ENCODE results near the gene PTPRT. TPM values are rescaled to one million over a fixed set of nuclear protein-coding genes. Genes with fewer than 3 reads are reported as not detected.

PTPRT gene
- total RNA-seq, 4 donors from 2014 or later, result 0.04 TPM; not detected in 3

DNA sequence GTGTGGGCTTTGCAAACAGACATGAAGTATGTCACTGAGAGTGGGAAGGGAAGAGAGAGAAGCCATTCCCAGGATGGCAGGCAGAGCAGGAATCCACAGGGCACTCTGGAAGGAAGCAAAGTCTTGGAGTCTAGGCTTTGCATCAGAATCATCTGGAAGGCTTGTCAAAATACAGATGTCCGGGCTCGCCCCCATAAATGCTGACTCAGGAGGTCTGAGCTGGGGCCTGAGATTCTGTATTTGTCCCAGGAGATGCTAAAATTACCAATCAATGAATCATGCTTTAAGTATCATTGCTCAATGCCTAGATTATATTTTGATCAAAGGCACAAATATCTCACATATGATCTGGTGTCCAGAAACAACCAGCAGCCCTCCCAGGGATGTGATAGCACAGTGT lies 46.3 kb upstream of the PTPRT start:
- H3K9me3 ChIP-seq, result peaks cover 0 to 11% (median 0%) of the 10 kb centered on the region in 3 donors
- H3K27ac ChIP-seq, result no peak overlapping the region
- TF ChIP-seq, protein P1, sequence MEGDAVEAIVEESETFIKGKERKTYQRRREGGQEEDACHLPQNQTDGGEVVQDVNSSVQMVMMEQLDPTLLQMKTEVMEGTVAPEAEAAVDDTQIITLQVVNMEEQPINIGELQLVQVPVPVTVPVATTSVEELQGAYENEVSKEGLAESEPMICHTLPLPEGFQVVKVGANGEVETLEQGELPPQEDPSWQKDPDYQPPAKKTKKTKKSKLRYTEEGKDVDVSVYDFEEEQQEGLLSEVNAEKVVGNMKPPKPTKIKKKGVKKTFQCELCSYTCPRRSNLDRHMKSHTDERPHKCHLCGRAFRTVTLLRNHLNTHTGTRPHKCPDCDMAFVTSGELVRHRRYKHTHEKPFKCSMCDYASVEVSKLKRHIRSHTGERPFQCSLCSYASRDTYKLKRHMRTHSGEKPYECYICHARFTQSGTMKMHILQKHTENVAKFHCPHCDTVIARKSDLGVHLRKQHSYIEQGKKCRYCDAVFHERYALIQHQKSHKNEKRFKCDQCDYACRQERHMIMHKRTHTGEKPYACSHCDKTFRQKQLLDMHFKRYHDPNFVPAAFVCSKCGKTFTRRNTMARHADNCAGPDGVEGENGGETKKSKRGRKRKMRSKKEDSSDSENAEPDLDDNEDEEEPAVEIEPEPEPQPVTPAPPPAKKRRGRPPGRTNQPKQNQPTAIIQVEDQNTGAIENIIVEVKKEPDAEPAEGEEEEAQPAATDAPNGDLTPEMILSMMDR (IDR thresholded peaks at IDR 0.05), result no peak
- no peak for TF ChIP-seq EP300 (IDR thresholded peaks at IDR 0.05)
- TF ChIP-seq POLR2A (IDR thresholded peaks at IDR 0.05), result no peak
- TF ChIP-seq POLR2AphosphoS5 (IDR thresholded peaks at IDR 0.05), result no peak
- no peak for ATAC-seq
- no peak overlapping the region for H3K4me3 ChIP-seq
- no peaks in the 10 kb centered on the region for H3K36me3 ChIP-seq
- no peaks in the 10 kb centered on the region for H3K4me1 ChIP-seq
- 50 to 83% methylated on average over 1 to 2 of the region's 2 CpGs for WGBS, 2 donors (ENCODE audit: low coverage in 1 of 2)
- H3K27me3 ChIP-seq, result peaks cover 46% of the 10 kb centered on the region

DNA sequence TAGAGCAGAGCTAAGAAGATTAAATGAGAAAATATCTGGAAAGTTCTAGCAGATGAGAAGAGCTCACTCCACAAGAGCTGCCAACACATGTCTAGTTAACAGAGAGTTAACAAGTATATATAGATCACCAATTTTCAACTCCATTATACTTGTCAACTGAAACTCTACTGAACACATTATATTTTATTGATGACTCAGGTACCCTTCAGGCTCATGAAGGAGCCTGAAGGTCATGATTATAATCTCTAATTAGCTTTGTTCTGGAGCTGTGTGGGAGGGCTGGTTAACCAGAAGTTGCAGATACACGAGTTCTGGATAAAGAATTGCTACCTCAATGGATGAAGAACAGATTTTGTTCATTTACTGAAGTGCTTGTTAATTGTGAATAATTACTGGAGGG lies 42.1 kb upstream of the PTPRT start:
- Histone ChIP-seq H3K4me3 (no peak overlapping the region), H3K36me3 (no peaks in the 10 kb centered on the region), H3K9me3 (no peaks in the 10 kb centered on the region), H3K27ac (no peak overlapping the region), H3K27me3 (peaks cover 37% of the 10 kb centered on the region), H3K4me1 (no peaks in the 10 kb centered on the region)
- WGBS, 2 donors (ENCODE audit: low coverage in 1 of 2), result 44 to 50% methylated on average over 1 of the region's 1 CpG
- no peak for ATAC-seq
- TF ChIP-seq POLR2AphosphoS5 (IDR thresholded peaks at IDR 0.05) (no peak), EP300 (IDR thresholded peaks at IDR 0.05) (no peak), POLR2A (IDR thresholded peaks at IDR 0.05) (no peak)
- TF ChIP-seq, protein P1 (IDR thresholded peaks at IDR 0.05), result no peak

DNA sequence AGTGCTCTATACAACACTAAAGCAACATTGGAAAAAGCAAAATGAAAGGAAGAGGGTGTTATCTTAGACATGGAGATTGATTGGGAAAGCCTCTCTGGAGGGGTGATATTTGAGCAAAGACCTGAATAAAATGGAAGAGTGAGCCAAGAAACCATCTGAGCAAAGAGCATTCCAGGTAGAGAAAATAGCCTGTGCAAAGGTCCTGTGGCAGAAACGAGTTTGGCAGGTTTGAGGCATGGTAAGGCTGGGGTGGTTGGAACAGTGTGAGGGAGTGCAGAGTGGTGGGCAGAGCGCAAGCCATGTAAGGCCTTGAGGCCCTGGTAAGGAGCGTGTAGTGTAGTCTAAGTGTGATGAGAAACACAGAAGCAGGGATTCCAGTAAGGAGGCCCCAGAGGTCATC lies 40.0 kb upstream of the PTPRT start:
- WGBS, 2 donors (ENCODE audit: low coverage in 1 of 2), result 64 to 73% methylated on average over 3 of the region's 3 CpGs
- TF ChIP-seq, protein P1 (IDR thresholded peaks at IDR 0.05), result no peak
- TF ChIP-seq EP300 (IDR thresholded peaks at IDR 0.05) (no peak), POLR2AphosphoS5 (IDR thresholded peaks at IDR 0.05) (no peak), POLR2A (IDR thresholded peaks at IDR 0.05) (no peak)

DNA sequence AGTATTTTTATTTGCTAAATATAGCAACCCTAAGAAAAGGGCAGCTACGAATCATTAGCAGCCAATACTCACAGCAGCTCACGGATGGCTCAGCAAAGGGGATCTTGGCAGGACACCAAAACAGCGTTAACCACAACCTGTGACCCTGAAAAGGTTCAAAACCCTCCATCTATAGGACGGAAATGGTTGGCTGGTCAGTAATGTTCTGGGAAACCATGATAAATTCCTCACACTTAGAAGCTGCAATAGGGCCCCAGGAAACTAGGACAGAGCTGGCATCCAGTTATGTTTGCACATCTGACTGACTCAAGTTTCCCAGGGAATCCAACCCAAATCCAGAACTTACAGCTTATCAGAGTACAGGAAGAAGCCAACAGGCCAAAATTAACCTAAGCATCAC lies 30.9 kb upstream of the PTPRT start:
- Histone ChIP-seq H3K4me1 (no peaks in the 10 kb centered on the region), H3K36me3 (no peaks in the 10 kb centered on the region), H3K9me3 (no peaks in the 10 kb centered on the region), H3K27ac (no peak overlapping the region), H3K4me3 (no peak overlapping the region), H3K27me3 (peaks cover 45% of the 10 kb centered on the region)
- TF ChIP-seq, protein P1 (IDR thresholded peaks at IDR 0.05), result no peak
- TF ChIP-seq POLR2AphosphoS5 (IDR thresholded peaks at IDR 0.05) (no peak), EP300 (IDR thresholded peaks at IDR 0.05) (no peak), POLR2A (IDR thresholded peaks at IDR 0.05) (no peak)
- 8 to 27% methylated on average over 4 of the region's 4 CpGs for WGBS, 2 donors (ENCODE audit: low coverage in 1 of 2)
- ATAC-seq, result no peak

More for the DNA sequence above, 40.0 kb upstream of the PTPRT start:
- Histone ChIP-seq H3K9me3 (no peaks in the 10 kb centered on the region), H3K27ac (no peak overlapping the region), H3K36me3 (no peaks in the 10 kb centered on the region), H3K27me3 (peaks cover 32% of the 10 kb centered on the region), H3K4me3 (no peak overlapping the region), H3K4me1 (no peaks in the 10 kb centered on the region)
- no peak for ATAC-seq

DNA sequence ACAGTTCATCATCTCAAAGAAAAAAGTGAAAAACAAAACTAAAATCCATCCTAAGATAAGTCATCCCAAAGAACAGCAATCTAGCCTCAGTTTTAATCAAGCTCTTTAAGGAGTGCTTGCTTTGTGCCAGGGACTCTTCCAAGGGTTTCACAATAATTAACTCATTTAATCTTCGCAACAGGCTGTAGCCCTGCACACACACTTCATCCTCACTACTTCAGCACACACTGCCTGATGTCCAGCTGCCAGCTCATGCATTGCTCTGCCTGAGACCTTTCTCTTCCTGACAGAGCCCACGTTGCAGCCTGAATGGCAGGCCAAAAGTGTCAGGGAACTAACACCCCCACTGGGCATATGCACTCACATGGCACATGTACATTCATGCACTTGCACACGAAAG lies 21.2 kb upstream of the PTPRT start:
- H3K27ac ChIP-seq, result no peak overlapping the region
- WGBS, 2 donors (ENCODE audit: low coverage in 1 of 2), result 52 to 86% methylated on average over 1 to 3 of the region's 3 CpGs
- H3K9me3 ChIP-seq, result no peaks in the 10 kb centered on the region
- peaks cover 11% of the 10 kb centered on the region for H3K27me3 ChIP-seq
- ATAC-seq, result no peak
- no peaks in the 10 kb centered on the region for H3K4me1 ChIP-seq
- TF ChIP-seq, protein P1 (IDR thresholded peaks at IDR 0.05), result no peak
- TF ChIP-seq EP300 (IDR thresholded peaks at IDR 0.05), result no peak
- TF ChIP-seq POLR2AphosphoS5 (IDR thresholded peaks at IDR 0.05), result no peak
- no peak for TF ChIP-seq POLR2A (IDR thresholded peaks at IDR 0.05)
- no peaks in the 10 kb centered on the region for H3K36me3 ChIP-seq
- H3K4me3 ChIP-seq, result no peak overlapping the region

Measured in gastroesophageal sphincter (tissue), 4 donors.